ENCODE data around the gene USP33. TPM values are rescaled to one million over a fixed set of nuclear protein-coding genes. Genes with fewer than 3 reads are reported as not detected.

The USP33 gene
- total and polyA plus RNA-seq, 2 of the 13 experiments (the other 11 are each of a cell fraction or from before 2014, with no cell fraction given): 32.0 to 49.1 TPM

DNA sequence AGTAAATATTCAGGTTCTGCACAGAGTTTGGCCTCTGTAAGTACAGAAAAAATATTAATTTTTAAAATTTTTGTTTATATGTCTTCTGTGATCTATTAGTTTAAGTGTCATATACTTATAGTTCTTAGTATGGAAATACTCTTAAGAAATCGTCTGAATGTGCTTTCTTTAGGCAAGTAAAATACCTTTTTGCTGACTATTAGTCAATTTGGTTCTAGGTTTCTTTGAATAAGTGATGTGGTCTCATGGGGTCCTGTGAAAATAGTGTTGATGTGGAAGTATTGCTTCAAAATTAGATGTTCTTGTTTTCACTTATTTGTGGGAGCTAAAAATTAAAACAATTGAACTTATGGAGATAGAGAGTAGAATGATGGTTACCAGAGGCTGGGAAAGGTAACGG, 43.7 kb upstream of the USP33 start (continued):
- TF ChIP-seq, protein P1, sequence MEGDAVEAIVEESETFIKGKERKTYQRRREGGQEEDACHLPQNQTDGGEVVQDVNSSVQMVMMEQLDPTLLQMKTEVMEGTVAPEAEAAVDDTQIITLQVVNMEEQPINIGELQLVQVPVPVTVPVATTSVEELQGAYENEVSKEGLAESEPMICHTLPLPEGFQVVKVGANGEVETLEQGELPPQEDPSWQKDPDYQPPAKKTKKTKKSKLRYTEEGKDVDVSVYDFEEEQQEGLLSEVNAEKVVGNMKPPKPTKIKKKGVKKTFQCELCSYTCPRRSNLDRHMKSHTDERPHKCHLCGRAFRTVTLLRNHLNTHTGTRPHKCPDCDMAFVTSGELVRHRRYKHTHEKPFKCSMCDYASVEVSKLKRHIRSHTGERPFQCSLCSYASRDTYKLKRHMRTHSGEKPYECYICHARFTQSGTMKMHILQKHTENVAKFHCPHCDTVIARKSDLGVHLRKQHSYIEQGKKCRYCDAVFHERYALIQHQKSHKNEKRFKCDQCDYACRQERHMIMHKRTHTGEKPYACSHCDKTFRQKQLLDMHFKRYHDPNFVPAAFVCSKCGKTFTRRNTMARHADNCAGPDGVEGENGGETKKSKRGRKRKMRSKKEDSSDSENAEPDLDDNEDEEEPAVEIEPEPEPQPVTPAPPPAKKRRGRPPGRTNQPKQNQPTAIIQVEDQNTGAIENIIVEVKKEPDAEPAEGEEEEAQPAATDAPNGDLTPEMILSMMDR (CRISPR knock-in tag; IDR thresholded peaks at IDR 0.05): no peak
- no peak for TF ChIP-seq DR1 (CRISPR knock-in tag; IDR thresholded peaks at IDR 0.05)
- TF ChIP-seq, protein P2, sequence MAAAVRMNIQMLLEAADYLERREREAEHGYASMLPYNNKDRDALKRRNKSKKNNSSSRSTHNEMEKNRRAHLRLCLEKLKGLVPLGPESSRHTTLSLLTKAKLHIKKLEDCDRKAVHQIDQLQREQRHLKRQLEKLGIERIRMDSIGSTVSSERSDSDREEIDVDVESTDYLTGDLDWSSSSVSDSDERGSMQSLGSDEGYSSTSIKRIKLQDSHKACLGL (CRISPR knock-in tag; IDR thresholded peaks at IDR 0.05): no peak

DNA sequence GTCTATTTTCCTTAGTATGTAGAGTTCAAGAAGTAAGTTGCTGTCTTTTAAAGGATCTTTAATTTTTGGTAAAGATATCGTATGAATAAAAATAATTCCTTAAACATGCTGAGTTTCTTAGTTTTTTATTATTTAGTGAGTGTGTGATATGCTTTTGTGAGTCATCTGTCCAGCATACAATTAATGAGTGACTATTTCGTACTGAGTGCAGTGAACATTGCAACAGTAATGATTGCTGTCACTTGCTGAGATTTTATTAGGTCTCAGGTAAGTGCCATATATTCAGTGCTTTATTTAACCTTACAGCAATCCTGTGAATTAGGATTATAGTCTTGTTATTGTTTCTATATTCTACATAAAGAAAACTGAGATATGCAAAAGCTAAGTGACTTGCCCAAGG, 42.4 kb upstream of the USP33 start:
- Histone ChIP-seq H3K27ac (ENCODE audit: extremely low read length, insufficient read depth, low read length) (no peak overlapping the region), H2AFZ (ENCODE audit: low read length) (no peak overlapping the region), H3K27me3 (ENCODE audit: control insufficient read depth in 1 of 2, insufficient read depth in 2 of 2, low read length in 2 of 2) (no peaks in the 10 kb centered on the region), H3K36me3 (replicated peaks in 1 of 2; ENCODE audit: control insufficient read depth in 1 of 2, insufficient read depth in 2 of 2, low read length in 2 of 2) (peaks cover 0 to 3% of the 10 kb centered on the region in 2 experiments; a peak in 2 of 5 replicates), H3K9ac (ENCODE audit: insufficient read depth, low read depth, low read length) (no peak overlapping the region), H3K4me1 (ENCODE audit: insufficient read depth, low read length) (peaks cover 3% of the 10 kb centered on the region), H4K20me1 (ENCODE audit: insufficient read depth, low read length) (no peaks in the 10 kb centered on the region), H3K79me2 (ENCODE audit: insufficient read depth, low read length) (no peaks in the 10 kb centered on the region), H3K9me3 (ENCODE audit: low read length) (no peaks in the 10 kb centered on the region), H3K4me3 (replicated peaks in 1 of 3; ENCODE audit: insufficient read depth in 1 of 3, low read depth in 2 of 3, low read length in 3 of 3) (no peak overlapping the region), H3K4me2 (ENCODE audit: low read depth, low read length) (no peak overlapping the region)
- ChIA-PET CTCF (ENCODE audit: low intra/inter-chr PET ratio, low total read pairs) (no interaction called here), POLR2A (no interaction called here)
- no TSS peak for BruUV-seq (replicated peaks)
- in situ Hi-C loops (cut with HindIII; ENCODE audit: extremely low pct_ligation_motif_present, low pct_unique_long_range_greater_than_20kb) (no loop called here), intact Hi-C loops (cut with micrococcal nuclease; ENCODE audit: unreplicated experiment) (no loop called here)
- TF ChIP-seq, protein P3, sequence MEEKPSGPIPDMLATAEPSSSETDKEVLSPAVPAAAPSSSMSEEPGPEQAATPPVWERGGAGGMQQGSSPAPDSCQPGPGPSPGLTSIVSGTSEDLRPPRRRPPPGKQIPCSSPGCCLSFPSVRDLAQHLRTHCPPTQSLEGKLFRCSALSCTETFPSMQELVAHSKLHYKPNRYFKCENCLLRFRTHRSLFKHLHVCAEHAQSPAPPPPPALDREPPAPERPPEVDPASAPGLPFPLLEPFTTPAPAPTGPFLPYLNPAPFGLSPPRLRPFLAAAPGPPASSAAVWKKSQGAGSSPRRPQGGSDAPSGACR (CRISPR knock-in tag; IDR thresholded peaks at IDR 0.05): no peak
- TF ChIP-seq ARID2 (CRISPR knock-in tag; IDR thresholded peaks at IDR 0.05; ENCODE audit: borderline replicate concordance) (no peak), SETDB1 (CRISPR knock-in tag; IDR thresholded peaks at IDR 0.05; ENCODE audit: borderline replicate concordance) (no peak), GTF3A (CRISPR knock-in tag; conservative IDR thresholded peaks at IDR 0.05) (no peak), ZNF780A (CRISPR knock-in tag; IDR thresholded peaks at IDR 0.05) (no peak), JUND (CRISPR knock-in tag; IDR thresholded peaks at IDR 0.05) (no peak), NFRKB (IDR thresholded peaks at IDR 0.05) (no peak), KDM6A (CRISPR knock-in tag; IDR thresholded peaks at IDR 0.05; ENCODE audit: low read depth) (no peak), MAZ (IDR thresholded peaks at IDR 0.05; ENCODE audit: borderline replicate concordance, low read depth, low read length) (no peak), MAZ (CRISPR knock-in tag; IDR thresholded peaks at IDR 0.05; ENCODE audit: low read depth) (no peak)
- no peak for FAIRE-seq
- no peak for ATAC-seq
- no peak for DNase-seq (ENCODE audit: low spot score)
- 94% methylated on average over 2 of the region's 2 CpGs for WGBS (ENCODE audit: low lambda C conversion rate)
